Subcutaneous adipose tissue (tissue), 4 donors: ENCODE results near the gene CATSPERD. TPM values are rescaled to one million over a fixed set of nuclear protein-coding genes. Genes with fewer than 3 reads are reported as not detected.

ENCODE experiments used
- CTCF ChIP-seq: fragments of 450-650 bp; IDR thresholded peaks from one replicate; pipeline ENCODE4 v1.5.1; 2016; ENCODE audit warnings: low read depth, mild to moderate bottlenecking, control low read depth, antibody characterized with exemption, moderate library complexity
- total RNA-seq, 4 donors: library from RNA; depleted of rRNA; stranded (reverse); fragments of >200 nt; gene quantifications; one replicate each; pipeline ENCODE4 v1.1.0, GENCODE V29; 2016

CATSPERD gene
- total RNA-seq, 4 donors from 2014 or later, result not detected

- TF ChIP-seq CTCF, result no peak
Measured at GRCh38 chr19:5792224-5792623, 71.8 kb downstream of the CATSPERD start.

GRCh38 chr19:5793188-5793587 is 72.8 kb downstream of the CATSPERD start:
- no peak for TF ChIP-seq CTCF

- TF ChIP-seq CTCF, result no peak
Measured at GRCh38 chr19:5795382-5795919, 75.0 kb downstream of the CATSPERD start.

GRCh38 chr19:5798244-5798643 is 77.8 kb downstream of the CATSPERD start:
- TF ChIP-seq CTCF, result no peak

GRCh38 chr19:5799247-5800241 is 79.1 kb downstream of the CATSPERD start:
- TF ChIP-seq CTCF, result no peak

GRCh38 chr19:5800361-5801270 is 80.2 kb downstream of the CATSPERD start:
- TF ChIP-seq CTCF, result no peak
